ENCODE results near the gene MSH2. TPM values are rescaled to one million over a fixed set of nuclear protein-coding genes. Genes with fewer than 3 reads are reported as not detected.

Gene MSH2
- total and polyA plus RNA-seq, 2 donors (not counting 3 experiments of a cell fraction or from before 2014, with no cell fraction given) = 9.7 to 30.5 TPM

GRCh38 chr2:47386551-47386950 is 16.4 kb upstream of the MSH2 start:
- Histone ChIP-seq H2AFZ (ENCODE audit: low read depth, low read length) (no peak overlapping the region), H3K36me3 (ENCODE audit: control insufficient read depth in 2 of 2, extremely low read depth in 1 of 2, insufficient read depth in 2 of 2, low read length in 2 of 2) (no peaks in the 10 kb centered on the region), H3K79me2 (ENCODE audit: control insufficient read depth, insufficient read depth, low read length) (no peaks in the 10 kb centered on the region), H3K9me3 (replicated peaks; ENCODE audit: control insufficient read depth, insufficient read depth, low read length) (no peaks in the 10 kb centered on the region), H3K27me3 (ENCODE audit: control insufficient read depth in 2 of 2, insufficient read depth in 2 of 2, low read length in 2 of 2) (peaks cover 2 to 9% of the 10 kb centered on the region in 2 experiments), H3K9ac (replicated peaks; ENCODE audit: extremely low read depth, insufficient read depth, low read length) (no peak overlapping the region), H3K4me3 (replicated peaks in 1 of 3; ENCODE audit: insufficient read depth in 1 of 3, low read depth in 1 of 3, low read length in 3 of 3) (no peak overlapping the region), H3K9me1 (replicated peaks; ENCODE audit: control insufficient read depth, extremely low read depth, insufficient read depth, low read length) (no peaks in the 10 kb centered on the region), H4K20me1 (replicated peaks; ENCODE audit: control insufficient read depth, extremely low read depth, insufficient read depth, low read length) (no peaks in the 10 kb centered on the region), H3K27ac (ENCODE audit: insufficient read depth, low read depth, low read length) (no peak overlapping the region), H3K4me1 (ENCODE audit: control insufficient read depth, extremely low read depth, insufficient read depth, low read length) (no peaks in the 10 kb centered on the region), H3K4me2 (ENCODE audit: insufficient read depth, low read length) (no peak overlapping the region)
- intact Hi-C loops (cut with micrococcal nuclease) = loop anchor here (5.0 kb wide), 1 partner anchor 381 kb away; no protein-coding TSS in a partner anchor
- no peak for DNase-seq (ENCODE audit: low read depth, low spot score)
- ChIA-PET CTCF (interaction anchor here (0.8 to 3.6 kb wide), 9 partner anchors 10 to 398 kb away, joined by 3 to 617 read pairs (median 7); no protein-coding TSS in a partner anchor), POLR2A (no interaction called here)
- FAIRE-seq = no peak
- no TSS peak for BruUV-seq (replicated peaks)
- TF ChIP-seq, protein P1, sequence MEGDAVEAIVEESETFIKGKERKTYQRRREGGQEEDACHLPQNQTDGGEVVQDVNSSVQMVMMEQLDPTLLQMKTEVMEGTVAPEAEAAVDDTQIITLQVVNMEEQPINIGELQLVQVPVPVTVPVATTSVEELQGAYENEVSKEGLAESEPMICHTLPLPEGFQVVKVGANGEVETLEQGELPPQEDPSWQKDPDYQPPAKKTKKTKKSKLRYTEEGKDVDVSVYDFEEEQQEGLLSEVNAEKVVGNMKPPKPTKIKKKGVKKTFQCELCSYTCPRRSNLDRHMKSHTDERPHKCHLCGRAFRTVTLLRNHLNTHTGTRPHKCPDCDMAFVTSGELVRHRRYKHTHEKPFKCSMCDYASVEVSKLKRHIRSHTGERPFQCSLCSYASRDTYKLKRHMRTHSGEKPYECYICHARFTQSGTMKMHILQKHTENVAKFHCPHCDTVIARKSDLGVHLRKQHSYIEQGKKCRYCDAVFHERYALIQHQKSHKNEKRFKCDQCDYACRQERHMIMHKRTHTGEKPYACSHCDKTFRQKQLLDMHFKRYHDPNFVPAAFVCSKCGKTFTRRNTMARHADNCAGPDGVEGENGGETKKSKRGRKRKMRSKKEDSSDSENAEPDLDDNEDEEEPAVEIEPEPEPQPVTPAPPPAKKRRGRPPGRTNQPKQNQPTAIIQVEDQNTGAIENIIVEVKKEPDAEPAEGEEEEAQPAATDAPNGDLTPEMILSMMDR (IDR thresholded peaks at IDR 0.05; ENCODE audit: extremely low read depth in 1 of 2, insufficient read depth in 1 of 2, low read depth in 1 of 2, low read length in 2 of 2) = no peak
- TF ChIP-seq FOS (IDR thresholded peaks at IDR 0.05; ENCODE audit: borderline replicate concordance, insufficient read depth, low read length) (no peak), POLR2AphosphoS5 (IDR thresholded peaks at IDR 0.05; ENCODE audit: insufficient read depth, low read depth, low read length) (no peak), EZH2 (IDR thresholded peaks at IDR 0.05; ENCODE audit: borderline replicate concordance, low read depth, low read length, severe bottlenecking) (no peak), MYC (IDR thresholded peaks at IDR 0.05; ENCODE audit: low read depth, low read length) (no peak), JUN (IDR thresholded peaks at IDR 0.05; ENCODE audit: borderline replicate concordance, insufficient read depth, insufficient read length, low read depth) (no peak)
- TF ChIP-seq, protein P2, sequence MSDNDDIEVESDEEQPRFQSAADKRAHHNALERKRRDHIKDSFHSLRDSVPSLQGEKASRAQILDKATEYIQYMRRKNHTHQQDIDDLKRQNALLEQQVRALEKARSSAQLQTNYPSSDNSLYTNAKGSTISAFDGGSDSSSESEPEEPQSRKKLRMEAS (IDR thresholded peaks at IDR 0.05; ENCODE audit: insufficient read depth, insufficient read length) = no peak
- dilution Hi-C loops (cut with MboI; ENCODE audit: extremely low pct_ligation_motif_present, low sequenced_read_pairs) = no loop called here
